ENCODE data around the gene KRT10.
A peak's percentile ranks its signal among the peaks of the same experiment; 100 is the strongest.

The KRT10 gene

GRCh38 chr17:40836020-40836419, 13.6 kb upstream of the KRT10 start:
- H3K9me3 ChIP-seq (ENCODE audit: control insufficient read depth, insufficient read depth, low read depth, low read length): no peaks in the 10 kb centered on the region
- H3K4me1 ChIP-seq (ENCODE audit: control insufficient read depth, insufficient read depth, low read length): no peaks in the 10 kb centered on the region
- TF ChIP-seq ZNF157 (tag by site-specific recombination; IDR thresholded peaks at IDR 0.05): no peak
- TF ChIP-seq ZFHX2 (tag by site-specific recombination; conservative IDR thresholded peaks at IDR 0.05): 0 out of 2 replicates have a peak, but pooled peaks have one; percentile 20
- 0 out of 2 replicates have a peak, but pooled peaks have one; percentile 13 for TF ChIP-seq ZSCAN4 (tag by site-specific recombination; IDR thresholded peaks at IDR 0.05)
- no peak overlapping the region for H3K27ac ChIP-seq (ENCODE audit: extremely low read depth, low read depth, low read length)
- ChIA-PET CTCF (interaction anchor here (0.6 kb wide), 1 partner anchor 245 kb away, joined by 3 read pairs; no protein-coding TSS in a partner anchor), POLR2A (no interaction called here)
- peaks cover 0 to 24% of the 10 kb centered on the region in 2 experiments for H3K36me3 ChIP-seq (ENCODE audit: control insufficient read depth in 2 of 2, insufficient read depth in 1 of 2, low read length in 2 of 2)
- no peak overlapping the region for H3K4me3 ChIP-seq (ENCODE audit: low read depth, low read length)

- Histone ChIP-seq H3K9me3 (ENCODE audit: control insufficient read depth, insufficient read depth, low read depth, low read length) (no peaks in the 10 kb centered on the region), H3K4me3 (ENCODE audit: low read depth, low read length) (no peak overlapping the region), H3K36me3 (ENCODE audit: control insufficient read depth in 2 of 2, insufficient read depth in 1 of 2, low read length in 2 of 2) (peaks cover 0 to 24% of the 10 kb centered on the region in 2 experiments), H3K4me1 (ENCODE audit: control insufficient read depth, insufficient read depth, low read length) (no peaks in the 10 kb centered on the region), H3K27ac (ENCODE audit: extremely low read depth, low read depth, low read length) (no peak overlapping the region)
- TF ChIP-seq ZNF362 (tag by site-specific recombination; IDR thresholded peaks at IDR 0.05) (no peak), ZBTB26 (tag by site-specific recombination; optimal IDR thresholded peaks at IDR 0.05) (no peak), ZSCAN30 (tag by site-specific recombination; IDR thresholded peaks at IDR 0.05) (no peak), ZNF747 (tag by site-specific recombination; IDR thresholded peaks at IDR 0.05) (no peak), GLI2 (tag by site-specific recombination; IDR thresholded peaks at IDR 0.05; ENCODE audit: borderline replicate concordance, low read depth) (no peak), ZNF132 (tag by site-specific recombination; IDR thresholded peaks at IDR 0.05; ENCODE audit: borderline replicate concordance) (no peak), ZNF449 (tag by site-specific recombination; IDR thresholded peaks at IDR 0.05) (no peak)
- POLR2A ChIA-PET: no interaction called here
- CTCF ChIA-PET: interaction anchor here (1.1 kb wide), 1 partner anchor 815 kb away, joined by 3 read pairs; no protein-coding TSS in a partner anchor
These were observed 11.5 kb upstream of the KRT10 start for GRCh38 chr17:40833882-40834281.

- TF ChIP-seq ZNF624 (tag by site-specific recombination; IDR thresholded peaks at IDR 0.05) (no peak), ZBTB1 (tag by site-specific recombination; IDR thresholded peaks at IDR 0.05) (no peak), ZNF302 (tag by site-specific recombination; IDR thresholded peaks at IDR 0.05; ENCODE audit: low read depth) (no peak), ATF2 (tag by site-specific recombination; IDR thresholded peaks at IDR 0.05; ENCODE audit: low read depth) (no peak)
- ChIA-PET CTCF (interaction anchor here (0.7 to 1.0 kb wide), 6 partner anchors 24 to 830 kb away, joined by 3 to 4 read pairs (median 4); no protein-coding TSS in a partner anchor), POLR2A (interaction anchor here (1.6 kb wide), 1 partner anchor 14 kb away, joined by 4 read pairs; no protein-coding TSS in a partner anchor)
- Histone ChIP-seq H3K36me3 (ENCODE audit: control insufficient read depth in 2 of 2, insufficient read depth in 1 of 2, low read length in 2 of 2) (peaks cover 0 to 24% of the 10 kb centered on the region in 2 experiments), H3K4me1 (ENCODE audit: control insufficient read depth, insufficient read depth, low read length) (peaks cover 7% of the 10 kb centered on the region; the same call in 1 of the 2 replicates), H3K9me3 (ENCODE audit: control insufficient read depth, insufficient read depth, low read depth, low read length) (no peaks in the 10 kb centered on the region), H3K27ac (ENCODE audit: extremely low read depth, low read depth, low read length) (no peak overlapping the region), H3K4me3 (ENCODE audit: low read depth, low read length) (no peak overlapping the region)
These were observed 10.4 kb upstream of the KRT10 start for GRCh38 chr17:40832840-40833239.

Measured in HEK293 (cell line).